Activated naive CD4-positive, alpha-beta T cell treated with anti-CD3 and anti-CD28 coated beads, Interleukin-2, amount 50 U/mL, for 16 hours (primary cell): ENCODE data around the gene CBFA2T2.
"Not testable (repeated sequence)": the region's sequence is repeated elsewhere in the genome, so short reads cannot be mapped to it uniquely, and the experiment has no call there.

ENCODE experiments used
- DNase-seq: peaks from one replicate; pipeline ENCODE4 v3.0.0-alpha.2; 2020

The CBFA2T2 gene

DNA sequence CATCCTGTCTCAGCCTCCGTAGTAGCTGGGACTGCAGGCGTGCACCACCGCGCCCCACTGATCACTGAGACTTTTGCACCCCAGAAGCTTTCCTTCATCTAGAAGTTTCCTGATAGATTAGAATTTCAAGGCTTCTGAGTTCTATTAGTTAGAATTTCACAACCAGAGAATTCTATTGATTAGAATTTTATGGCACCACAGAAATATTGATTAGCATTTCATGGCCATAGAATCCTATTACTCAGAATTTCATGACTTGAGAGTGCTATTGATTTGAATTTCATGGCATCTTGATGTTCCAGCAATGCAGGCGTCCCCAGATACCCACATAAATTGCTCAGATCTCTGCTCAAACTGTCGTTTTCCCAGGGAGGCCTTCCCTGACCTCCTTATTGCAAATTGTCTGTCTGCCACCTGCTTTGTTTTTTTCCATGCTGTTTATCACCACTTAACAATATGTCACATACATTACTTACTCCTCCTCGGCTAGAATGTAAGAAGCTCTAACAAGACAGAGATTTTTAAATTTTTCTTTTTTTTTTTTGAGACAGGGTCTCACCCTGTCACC, 16.9 kb upstream of the CBFA2T2 start:
- DNase-seq = no peak

DNA sequence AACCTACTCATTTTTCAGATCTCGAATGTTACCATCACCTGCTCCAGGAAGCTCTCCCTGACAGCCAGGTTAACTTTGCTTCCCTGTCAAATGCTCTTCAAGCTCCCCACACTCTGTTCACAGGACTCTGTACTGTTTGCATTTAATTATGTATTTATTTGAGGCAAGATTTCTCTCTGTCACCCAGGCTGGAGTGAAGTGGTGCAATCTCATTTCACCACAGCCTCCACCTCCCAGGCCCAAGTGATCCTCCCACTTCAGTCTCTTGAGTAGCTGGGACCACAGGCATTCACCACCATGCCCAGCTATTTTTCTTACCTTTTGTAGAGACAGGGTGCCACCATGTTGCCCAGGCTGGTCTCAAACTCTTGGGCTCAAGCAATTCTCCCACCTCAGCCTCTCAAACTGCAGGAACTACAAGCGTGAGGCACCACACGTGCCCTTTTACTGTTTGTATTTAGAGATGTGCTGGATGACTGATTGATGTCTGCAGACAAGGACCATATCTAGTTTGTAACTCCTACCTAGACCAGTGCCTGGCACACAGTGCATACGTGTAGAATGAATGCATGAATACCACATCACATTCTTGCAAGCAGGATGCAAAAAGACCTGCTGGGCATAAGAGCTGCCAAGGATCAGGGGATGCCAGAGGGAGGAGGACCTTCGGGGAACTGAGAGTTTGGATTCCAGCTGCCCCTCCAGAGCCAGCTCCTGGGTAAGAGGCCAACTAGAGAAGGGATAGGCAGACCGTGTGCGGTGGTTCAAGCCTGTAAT, 15.6 kb upstream of the CBFA2T2 start:
- DNase-seq = no peak

DNA sequence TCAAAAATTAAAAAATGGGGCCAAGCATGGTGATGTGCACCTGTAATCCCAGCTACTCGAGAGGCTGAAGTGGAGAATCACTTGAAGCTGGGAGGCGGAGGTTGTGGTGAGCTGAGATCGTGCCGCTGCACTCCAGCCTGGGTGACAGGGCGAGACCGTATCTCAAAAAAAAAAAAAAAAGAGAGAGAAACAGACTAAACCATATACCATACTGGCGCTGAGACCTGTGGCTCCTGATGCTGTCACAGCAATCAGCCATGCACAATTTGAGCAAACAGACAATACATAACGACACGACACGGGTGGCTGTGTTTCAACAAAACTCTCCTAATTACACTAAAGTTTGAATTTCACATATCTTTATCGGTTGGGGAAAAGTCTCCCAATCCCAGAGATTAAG, 14.9 kb upstream of the CBFA2T2 start:
- no peak for DNase-seq

DNA sequence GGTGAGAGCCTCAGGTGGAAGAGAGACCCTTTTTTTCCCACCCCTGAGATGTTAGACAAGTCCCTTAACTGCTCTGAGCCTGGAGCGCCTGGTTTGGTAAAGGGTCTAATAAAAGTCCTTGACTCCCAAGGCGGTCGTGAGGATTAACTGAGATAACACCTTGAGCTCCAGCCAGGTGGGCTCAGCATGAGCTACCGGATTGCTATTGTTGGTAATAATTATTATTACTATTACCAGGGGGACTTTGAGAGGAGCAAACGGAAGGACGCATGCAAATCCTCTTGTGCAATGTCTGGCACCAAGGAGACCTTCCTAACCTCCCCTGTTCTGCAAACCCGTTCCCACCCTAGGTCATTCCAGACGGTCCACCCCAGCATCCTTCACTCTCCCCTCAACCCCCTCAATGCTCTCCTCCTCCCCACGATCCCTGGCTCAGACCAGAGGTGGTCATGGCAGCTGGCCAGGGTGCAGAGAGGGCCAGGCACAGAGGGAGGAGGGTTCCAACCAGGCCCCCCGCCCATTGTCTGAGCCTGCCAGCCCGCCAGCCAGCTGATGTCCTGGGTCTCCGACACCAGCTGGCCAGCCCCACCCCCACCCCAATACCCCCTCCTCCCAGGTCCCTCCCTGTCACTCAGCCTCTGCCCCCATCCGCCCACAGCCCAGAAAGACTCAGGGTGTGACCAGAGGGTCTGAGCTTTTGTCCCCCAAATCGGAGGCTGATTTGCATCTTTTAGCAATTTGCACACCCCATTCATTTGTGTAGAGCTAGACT, 14.3 kb upstream of the CBFA2T2 start:
- no peak for DNase-seq

DNA sequence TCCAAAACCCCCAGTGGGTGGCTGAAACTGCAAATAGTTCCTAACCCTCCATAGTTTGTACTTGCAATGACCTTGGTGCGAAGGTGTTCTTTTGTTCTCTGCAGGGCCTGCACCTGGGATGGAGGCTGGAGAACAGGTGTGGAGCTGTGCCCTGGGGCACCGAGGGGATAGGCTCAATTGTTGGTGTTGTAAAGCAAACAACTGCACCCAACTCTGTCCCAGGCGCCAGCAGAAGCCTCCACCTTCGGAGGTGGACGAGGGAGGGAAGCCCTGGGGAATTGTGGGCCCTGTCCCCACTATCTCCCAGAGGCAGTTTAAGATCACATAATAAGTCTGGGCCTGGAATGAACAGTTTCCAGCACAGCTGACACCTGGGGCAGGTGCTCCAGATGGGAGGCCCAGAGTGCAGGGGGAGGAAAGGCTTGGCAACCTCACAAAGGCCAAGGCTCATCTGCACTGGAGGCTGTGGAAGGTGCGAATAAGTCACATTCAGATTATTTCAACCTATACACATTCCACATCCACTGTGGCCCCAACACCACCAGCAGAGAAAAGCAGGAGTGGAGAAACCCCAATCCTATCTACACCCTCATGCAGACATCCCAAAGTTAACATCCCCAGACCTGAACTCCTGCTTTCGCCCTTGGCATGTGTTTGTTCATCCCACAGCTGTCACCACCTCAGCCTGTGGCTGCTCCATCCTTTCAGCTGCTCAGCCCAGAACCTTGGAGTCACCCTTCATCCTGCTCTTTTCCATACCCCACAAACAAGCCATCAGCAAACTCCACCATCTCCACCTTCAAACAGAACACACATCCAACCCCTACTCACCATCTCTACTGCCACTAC, 12.3 kb upstream of the CBFA2T2 start:
- no peak for DNase-seq

DNA sequence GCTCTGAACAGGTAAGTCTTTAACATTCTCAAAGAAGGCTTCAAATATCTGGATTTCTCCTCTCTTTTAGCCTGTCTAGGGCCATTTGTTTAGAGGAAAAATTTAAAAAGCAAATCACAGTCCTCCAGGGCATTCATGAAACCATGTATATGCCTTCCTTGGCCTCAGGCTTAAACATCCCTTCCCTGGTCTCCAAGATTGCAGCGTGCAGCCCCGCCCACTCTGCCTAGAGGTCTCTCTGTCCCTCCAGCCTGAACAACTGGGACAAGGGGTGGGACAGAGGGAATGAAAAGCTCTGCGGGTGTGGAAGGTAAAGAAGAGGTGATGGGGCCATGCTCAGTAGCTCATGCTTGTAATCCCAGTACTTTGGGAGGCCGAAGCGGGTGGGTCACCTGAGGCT, 9.8 kb upstream of the CBFA2T2 start:
- DNase-seq = no peak

DNA sequence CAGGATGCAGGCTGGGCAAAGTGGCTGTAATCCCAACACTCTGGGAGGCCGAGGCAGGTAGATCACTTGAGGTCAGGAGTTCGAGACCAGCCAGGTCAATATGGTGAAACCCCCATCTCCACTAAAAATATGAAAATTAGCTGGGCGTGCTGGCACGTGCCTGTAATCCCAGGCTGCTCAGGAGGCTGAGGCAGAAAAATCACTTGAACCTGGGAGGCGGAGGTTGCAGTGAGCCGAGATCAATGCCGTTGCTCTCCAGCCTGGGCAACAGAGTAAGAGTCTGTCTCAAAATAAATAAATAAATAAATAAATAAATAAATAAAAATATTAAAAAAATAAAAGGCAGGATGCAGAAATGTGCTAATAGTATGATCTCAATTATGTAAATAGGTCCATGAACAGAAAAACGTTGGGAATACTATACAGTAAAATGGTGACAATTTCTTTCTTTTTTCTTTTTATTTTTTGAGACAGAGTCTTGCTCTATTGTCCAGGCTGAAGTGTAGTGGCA, 8.4 kb upstream of the CBFA2T2 start:
- no peak for DNase-seq

DNA sequence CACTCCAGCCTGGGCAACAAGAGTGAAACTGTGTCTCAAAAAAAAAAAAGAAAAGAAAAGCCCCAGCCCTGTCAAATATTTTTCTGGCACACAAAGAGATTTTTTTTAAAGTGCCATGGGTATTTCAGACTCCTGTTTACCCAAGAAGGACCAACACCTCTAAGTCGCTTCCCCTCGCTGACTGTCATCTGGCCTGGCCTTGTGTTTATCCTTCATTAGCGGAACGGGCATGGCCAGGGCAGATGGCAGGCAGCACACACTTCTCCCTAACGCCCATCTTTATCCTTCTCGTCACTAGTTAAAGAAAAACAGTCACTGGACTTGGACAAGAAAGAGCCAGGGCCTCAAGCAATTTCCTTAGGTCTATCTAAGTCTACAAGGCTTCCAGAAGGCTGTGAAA, 7.3 kb upstream of the CBFA2T2 start:
- DNase-seq = no peak

DNA sequence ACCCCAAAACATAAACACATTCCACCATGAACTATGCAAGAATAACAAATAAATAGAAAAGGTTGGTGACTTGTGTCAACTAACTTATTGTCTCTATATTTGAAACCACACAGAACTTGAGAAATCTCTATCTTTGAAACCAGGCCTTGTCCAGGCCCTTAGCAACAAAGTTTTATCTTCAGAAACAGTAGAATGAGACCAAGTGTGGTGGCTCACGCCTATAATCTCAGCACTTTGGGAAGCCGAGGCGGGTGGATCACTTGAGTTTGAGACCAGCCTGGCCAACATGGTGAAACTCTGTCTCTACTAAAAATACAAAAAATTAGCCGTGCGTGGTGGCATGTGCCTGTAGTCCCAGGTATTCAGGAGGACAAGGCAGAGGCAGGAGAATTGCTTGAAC, 6.7 kb upstream of the CBFA2T2 start:
- not testable (repeated sequence) for DNase-seq

DNA sequence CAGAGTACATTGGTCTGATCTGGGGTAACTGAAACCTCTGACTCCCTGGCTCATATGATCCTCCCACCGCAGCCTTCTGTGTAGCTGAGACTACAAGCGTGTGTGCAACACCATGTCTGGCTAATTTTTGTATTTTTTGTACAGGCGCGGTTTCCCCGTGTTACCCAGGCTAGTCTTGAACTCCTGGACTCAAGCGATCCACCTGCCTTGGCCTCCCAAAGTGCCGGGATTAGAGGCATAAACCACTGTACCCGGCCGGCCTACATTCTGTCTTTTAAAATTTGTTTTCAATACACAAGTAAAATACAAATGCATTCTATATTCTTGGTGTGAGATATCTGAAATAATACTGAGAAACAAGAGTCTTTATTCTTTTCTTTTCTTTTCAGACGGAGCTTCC, 1.7 kb upstream of the CBFA2T2 start:
- no peak for DNase-seq

DNA sequence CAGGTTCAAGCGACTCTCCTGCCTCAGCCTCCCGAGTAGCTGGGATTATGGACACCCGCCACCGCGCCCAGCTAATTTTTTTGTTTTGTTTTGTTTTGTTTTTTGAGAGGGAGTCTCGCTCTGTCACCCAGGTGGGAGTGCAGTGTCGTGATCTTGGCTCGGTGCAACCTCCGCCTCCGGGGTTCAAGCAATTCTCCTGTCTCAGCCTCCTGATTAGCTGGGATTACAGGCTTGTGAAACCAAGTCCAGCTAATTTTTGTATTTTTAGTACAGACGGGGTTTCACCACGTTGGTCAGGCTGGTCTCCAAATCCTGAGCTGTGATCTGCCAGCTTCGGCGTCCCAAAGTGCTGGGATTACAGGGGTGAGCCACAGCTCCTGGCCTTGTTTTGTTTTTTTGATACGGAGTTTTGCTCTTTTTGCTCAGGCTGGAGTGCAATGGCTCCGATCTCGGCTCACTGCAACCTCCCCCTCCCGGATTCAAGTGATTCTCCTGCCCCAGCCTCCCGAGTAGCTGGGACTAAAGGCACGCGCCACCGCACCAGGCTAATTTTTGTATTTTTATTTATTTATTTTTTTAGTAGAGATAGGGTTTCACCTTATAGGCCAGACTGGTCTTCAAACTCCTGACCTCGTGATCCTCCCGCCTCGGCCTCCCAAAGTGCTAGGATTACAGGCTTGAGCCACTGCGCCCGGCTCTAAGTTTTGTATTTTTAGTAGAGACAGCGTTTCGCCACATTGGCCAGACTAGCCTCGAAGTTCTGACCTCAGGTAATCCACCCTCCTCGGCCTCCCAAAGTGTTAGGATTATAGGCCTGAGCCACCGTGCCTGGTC, 1.0 kb upstream of the CBFA2T2 start:
- not testable (repeated sequence) for DNase-seq

DNA sequence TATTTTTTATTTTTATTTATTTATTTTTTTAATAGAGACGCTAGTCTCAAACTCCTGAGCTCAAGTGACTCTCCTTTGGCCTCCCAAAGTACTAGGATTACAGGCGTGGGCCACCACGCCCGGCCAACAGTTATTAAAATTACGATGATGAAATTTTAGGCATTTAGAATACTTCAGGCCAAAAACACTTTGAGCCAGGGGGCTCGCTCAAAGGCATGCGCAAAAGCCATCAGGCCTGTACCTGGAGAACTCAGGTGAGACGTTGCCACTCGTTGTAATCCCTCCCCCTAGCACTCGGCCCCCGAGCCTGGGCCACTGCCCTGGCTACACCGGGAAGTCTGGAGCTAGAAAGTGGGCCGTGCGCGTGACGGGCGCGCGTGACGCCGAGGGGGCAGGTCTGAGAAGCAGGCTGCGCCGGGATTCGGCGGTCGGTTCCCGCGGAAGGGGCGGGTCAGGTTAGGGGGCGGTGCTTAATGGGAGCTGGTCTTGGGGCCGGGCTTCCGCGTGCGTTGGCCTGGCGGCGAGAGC, 337 bp upstream of the CBFA2T2 start:
- DNase-seq = peak; percentile 99

DNA sequence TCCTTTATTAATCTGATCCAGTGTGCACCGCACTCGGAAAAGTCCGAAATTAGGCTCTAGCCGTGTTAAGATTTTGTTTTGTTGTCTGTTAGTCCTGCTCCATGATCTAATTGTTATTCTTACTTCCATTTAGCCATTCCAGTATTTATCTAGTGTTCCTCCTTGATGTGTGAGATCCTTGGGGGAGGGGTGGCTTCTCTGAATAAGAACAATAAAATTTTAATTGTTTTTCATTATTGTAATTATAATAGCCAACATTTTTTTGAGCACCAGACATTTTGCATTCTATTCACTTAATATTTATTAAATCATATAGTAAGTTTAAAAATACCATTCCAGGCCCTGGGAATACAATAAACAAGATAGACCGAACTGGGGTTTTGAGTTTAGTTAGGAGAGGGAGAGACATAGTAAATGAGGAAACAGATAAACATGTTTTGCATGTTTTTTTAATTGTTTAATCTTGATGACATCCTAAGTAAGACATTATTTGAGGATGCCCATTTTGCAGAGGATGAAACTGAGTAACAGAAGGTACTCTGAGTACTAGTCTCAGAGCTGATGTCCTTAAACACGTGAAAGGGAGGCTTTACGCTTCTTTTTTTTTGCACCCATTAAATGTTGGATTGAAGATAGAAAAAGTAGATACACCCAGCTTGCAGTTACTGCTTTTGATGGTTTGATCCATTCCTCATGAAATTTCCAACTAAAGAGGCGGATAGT, 1.2 kb downstream of the CBFA2T2 start:
- no peak for DNase-seq

DNA sequence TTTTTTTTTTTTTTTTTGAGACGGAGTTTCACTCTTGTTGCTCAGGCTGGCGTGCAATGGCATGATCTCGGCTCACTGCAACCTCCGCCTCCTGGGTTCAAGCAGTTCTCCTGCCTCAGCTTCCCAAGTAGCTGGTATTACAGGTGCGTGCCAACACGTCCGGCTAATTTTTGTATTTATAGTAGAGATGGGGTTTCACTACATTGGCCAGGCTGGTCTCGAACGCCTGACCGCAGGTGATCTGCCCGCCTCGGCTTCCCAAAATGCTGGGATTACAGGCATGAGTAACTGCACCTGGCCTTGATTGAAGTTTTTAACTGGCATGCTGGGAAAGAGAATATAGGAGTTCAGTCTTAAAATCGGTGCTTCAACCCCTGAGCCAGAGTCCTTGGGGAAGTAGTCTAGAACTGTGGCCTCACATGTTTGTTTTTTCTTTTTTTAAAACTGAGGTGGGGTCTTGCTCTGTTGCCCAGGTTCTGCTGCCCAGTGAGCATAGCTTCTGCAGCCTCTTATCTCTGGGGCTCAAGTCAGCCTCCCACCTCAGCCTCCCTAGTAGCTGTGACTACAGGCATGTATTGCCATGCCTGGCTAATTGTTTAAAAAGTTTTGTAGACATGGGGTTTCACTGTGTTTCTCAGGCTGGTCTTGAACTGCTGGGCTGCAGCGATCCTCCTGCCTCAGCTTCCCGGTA, 3.3 kb downstream of the CBFA2T2 start:
- DNase-seq = no peak

DNA sequence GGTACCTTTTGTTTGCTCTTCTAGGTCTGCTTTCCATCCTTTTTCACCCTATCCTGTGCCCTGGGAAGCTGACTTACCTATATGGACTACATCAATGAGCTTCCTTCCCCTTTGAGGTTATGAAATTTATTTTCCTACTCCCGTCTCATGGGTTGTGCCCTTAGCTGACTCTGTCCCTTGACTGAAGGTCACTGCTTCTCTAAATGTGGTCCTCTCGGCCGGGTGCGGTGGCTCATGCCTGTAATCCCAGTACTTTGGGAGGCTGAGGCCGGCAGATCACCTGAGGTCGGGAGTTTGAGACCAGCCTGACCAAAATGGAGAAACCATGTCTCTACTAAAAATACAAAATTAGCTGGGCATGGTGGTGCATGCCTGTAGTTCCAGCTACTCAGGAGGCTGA, 6.9 kb downstream of the CBFA2T2 start:
- DNase-seq = not testable (repeated sequence)

DNA sequence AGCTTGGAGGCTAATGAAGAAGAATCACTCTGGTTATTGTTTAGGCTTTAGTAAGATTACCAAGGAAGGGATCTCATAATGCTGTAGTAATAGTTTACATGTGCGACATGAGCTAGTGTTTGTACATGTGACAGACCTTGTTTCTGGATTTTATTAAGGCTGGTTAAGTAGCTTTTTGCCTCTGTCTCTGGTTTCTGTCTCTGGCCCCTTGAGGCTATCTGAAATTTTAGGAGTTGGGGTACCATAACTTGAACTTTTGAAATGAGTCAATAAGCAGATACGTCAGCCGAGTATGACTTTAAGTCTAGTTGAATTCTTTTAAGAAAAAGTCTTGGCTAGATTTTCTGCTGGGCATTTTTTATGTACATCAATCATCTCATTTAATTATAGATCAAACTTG, 9.5 kb downstream of the CBFA2T2 start:
- no peak for DNase-seq

DNA sequence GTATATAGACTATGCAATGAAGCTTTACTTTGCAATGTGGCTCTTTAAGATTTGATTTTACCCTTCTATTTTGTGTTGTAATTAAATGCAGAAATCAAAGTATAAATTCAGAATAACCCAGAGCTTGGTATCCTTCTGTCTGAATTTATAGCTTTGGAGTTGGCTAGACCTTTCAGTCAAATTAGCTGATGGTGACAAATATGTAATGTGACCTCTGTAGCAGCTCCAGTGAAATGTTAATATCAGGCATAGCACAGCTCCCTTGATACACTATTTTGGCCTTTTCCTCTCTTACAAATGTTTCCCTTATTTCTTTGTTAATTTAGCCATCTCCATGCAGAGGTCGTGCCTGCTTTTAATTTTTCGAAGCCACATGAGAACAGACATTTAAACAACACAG, 11.1 kb downstream of the CBFA2T2 start:
- no peak for DNase-seq

DNA sequence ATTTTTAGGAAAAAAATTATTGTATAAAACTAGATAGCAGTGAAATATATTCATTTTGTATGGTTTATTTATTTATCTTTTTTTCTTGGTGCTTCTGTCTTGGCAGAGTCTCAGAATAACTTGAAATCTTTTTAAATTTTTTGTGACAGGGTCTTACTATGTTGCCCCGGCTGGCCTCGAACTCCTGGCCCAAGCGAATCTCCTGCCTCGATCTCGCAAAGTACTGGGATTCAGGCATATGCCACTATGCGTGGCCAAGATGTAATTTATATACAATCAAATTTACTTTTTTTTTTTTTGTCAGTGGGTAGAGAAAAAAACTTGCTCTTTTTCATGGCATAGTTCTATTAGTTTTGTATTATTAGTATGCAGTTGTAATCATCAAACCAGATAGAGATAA, 13.7 kb downstream of the CBFA2T2 start:
- DNase-seq = no peak

DNA sequence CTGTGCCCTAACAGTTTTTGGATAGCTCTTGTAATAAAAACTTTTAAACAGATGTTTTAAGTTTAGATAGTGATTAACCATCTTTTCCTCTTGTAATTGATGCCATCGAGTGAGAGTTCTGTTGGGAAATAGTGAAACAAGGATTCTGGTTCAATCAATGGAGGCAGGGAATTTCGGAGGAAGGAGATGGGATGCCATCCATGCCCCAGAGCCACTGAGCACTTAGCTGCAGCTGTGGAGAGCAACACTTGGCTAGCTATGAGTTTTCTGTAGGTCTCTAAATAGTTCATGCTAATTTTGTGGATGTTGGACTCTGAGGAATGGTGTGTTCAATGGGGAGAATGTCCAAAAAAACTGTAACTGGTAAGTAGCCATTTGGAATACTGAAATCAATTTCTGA, 16.7 kb downstream of the CBFA2T2 start:
- no peak for DNase-seq

DNA sequence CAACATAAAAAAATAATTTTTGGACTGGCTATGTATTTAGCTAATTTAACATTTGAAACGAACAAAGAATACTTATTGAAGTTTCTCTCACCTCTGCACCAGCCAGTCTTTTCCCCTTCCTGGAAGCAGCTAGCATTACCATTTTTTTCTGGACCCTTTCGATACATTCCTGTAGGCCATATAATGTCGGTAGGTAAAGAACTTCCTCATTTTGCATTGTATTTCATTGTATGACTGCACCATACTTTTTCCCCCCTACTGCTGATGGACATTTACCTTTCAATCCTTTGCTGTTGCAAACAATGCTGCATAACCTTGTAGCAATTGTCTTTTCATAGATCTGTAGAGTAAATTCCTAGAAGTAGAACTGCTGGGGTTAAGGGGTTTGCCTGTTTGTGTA, 17.6 kb downstream of the CBFA2T2 start:
- DNase-seq = no peak
